GM12874 (cell line): ENCODE measurements around the gene CLK2.

Experiments
- TF ChIP-seq, protein P1 (sequence below): IDR thresholded peaks from 2 replicates; pipeline ENCODE4 v1.5.1; 2011; ENCODE audit warnings: low read depth, mild to moderate bottlenecking, control low read depth, low read length, moderate library complexity; ENCODE audit not compliant: insufficient read depth

CLK2 gene

DNA sequence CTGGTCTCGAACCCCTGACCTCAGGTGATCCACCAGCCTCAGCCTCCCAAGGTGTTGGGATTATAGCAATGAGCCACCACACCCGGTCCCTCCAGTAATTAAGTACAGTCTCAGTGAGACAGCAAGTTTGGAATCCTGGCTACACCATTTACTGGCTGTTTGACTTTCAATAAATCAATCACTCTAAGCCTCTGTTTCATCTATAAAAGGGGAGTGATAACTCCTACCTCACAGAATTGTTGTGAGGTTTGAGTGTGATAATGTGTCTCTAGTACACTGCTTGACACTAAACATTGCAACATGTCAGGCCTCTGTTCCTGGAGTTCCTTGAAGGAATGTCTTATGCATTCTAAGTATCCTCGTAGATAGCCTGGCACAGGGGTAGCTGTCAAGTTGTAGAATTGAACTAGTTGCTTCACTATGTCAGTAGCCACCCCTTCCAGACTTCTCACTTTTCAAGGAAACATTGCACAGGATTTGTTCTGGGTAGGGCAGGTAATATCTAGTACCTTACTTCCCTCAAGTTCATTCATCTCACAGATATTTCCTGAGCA is 30.4 kb downstream of the CLK2 start:
- TF ChIP-seq, protein P1, sequence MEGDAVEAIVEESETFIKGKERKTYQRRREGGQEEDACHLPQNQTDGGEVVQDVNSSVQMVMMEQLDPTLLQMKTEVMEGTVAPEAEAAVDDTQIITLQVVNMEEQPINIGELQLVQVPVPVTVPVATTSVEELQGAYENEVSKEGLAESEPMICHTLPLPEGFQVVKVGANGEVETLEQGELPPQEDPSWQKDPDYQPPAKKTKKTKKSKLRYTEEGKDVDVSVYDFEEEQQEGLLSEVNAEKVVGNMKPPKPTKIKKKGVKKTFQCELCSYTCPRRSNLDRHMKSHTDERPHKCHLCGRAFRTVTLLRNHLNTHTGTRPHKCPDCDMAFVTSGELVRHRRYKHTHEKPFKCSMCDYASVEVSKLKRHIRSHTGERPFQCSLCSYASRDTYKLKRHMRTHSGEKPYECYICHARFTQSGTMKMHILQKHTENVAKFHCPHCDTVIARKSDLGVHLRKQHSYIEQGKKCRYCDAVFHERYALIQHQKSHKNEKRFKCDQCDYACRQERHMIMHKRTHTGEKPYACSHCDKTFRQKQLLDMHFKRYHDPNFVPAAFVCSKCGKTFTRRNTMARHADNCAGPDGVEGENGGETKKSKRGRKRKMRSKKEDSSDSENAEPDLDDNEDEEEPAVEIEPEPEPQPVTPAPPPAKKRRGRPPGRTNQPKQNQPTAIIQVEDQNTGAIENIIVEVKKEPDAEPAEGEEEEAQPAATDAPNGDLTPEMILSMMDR: no peak

DNA sequence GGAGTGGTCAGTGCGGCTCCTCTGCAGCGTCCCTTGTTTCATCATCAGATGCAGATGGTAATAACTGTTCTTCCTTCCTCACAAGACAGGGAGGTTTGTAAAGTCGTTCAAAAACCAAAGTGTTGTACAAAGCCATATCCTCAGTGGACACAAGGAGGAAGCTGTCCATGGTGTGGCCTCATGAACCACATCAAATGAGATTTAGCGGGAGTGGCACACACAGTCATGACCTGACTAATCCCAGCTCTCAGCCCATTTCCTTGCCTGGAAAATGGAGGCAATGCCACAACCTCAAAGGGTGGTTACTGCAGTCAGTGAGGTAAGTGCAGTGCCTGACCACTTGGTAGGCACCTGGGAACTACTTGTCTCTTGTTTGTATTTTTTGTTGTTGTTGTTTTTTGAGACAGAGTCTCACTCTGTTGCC is 31.5 kb downstream of the CLK2 start:
- TF ChIP-seq, protein P1: no peak

DNA sequence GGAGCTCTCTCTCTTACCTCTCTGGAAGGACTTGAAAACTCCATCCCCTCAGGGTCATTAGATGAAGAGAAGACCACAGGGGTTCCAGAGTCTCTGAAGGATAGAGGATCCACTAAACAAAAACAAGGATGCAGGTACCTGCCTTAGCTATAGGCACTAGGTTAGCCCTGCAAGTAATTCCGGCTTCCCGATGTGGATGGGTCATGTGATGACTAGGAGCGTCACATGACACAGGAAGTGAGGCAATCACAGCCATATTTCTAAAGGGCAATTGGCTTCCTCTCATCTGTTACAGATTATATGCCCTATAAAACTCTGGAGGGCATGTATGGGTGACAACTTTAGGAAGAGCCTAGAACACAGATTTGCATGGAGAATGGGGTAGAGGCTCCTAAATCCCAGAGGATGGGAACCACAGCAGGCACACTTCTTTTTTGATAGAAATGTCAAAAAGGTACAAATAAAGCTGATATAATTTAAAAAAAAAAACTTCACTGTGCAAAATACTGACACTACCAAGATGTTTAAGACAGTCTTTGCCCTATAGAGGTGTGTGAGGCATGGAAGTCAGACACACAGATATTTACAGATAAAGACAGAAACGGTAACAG is 32.1 kb downstream of the CLK2 start:
- TF ChIP-seq, protein P1: no peak

DNA sequence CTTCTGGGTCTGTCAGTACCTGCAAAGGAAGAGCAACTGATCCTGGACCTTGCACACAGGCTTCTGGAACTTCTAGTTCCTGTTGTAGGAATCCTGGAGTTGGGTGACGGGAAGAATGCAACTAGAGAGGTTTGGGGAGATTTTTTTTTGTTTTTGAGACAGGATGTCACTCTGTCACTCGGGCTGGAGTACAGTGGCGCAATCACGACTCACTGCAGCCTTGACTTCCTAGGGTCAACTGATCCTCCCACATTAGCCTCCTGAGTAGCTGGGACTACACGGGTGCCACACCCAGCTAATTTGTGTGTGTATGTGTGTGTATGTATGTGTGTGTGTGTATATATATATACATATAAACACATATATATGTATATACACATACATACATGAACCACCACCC is 36.9 kb downstream of the CLK2 start:
- TF ChIP-seq, protein P1: no peak

DNA sequence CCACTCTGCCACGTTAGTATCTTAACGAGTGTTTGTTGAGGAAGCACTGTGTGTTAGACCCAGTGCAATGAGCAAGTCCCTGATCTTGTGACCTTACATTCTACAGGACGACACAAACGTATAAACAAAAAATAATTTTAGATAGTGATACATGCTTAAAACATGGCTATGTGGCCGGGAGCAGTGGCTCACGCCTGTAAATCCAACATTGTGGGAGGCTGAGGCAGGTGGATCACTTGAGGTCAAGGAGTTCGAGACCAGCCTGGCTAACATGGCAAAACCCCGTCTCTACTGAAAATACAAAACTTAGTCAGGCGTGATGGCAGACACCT is 45.2 kb downstream of the CLK2 start:
- TF ChIP-seq, protein P1: no peak

DNA sequence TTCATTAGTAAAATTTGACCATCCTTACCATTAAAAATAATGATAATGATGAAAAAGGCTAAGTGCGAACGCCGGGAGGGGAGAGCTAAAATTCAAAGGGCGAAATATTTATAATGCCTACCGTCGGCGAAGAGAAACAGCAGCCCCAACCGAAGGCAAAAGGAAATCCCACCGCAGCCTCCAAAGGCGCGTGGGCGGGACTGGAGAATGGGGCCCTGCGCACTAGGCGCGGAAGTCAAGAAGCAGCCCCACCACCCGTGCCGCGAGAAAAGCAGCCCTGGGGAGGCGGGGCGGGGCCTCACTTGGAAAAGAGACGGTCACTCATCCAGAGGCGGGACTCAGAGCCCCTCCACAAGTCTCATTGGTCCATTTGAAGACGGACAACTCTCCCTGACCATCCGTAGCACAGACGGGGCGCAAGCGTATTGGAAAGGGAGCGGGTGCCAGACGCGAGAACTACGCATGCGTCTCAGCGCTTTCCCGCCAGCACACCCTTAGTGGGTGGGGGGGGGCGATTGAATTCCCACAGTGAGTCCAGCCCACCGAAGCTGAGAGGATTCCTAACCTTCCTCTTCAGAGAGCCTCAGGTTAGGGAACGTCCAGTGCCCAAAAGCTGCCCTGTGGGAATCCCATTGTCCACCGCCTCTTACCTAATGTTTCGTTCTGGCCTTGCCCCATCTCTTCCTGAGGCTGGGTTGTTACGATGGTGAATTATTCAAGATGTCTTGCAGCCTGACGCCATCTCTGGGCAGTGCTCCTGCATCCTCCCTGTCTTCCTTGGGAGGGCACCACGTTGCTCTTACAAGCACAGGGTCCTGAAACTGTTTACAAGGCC is 45.8 kb downstream of the CLK2 start:
- TF ChIP-seq, protein P1: no peak

DNA sequence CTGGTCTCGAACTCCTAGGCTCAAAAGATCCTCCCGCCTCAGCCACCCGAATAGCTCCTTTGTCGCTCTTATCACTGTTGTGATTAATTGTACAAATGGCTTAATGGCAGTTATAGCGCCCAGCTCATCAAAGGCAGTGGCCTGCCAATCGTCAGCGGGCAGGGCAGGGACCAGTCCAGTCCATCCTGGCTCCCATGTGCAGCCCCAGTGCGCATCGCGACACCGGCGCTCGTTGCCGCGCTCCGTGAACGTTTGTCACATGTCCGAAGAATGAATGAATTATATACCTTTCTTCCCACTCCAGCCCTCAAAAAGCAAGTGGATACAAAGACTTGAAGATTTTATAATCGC is 46.4 kb downstream of the CLK2 start:
- TF ChIP-seq, protein P1: no peak
